Tongue (tissue), 2 donors: Measurements from ENCODE around the gene PACS2. TPM values are rescaled to one million over a fixed set of nuclear protein-coding genes. Genes with fewer than 3 reads are reported as not detected.
A peak's percentile ranks its signal among the peaks of the same experiment; 100 is the strongest.
"Not testable (repeated sequence)": the region's sequence is repeated elsewhere in the genome, so short reads cannot be mapped to it uniquely, and the experiment has no call there.

Experiments used
- DNase-seq: peaks from one replicate; pipeline ENCODE4 v3.0.0-alpha.2; 2015
- total RNA-seq: library from RNA; depleted of rRNA; stranded (reverse); fragments of >200 nt; gene quantifications from one replicate; pipeline ENCODE4 v1.2.3, GENCODE V29; 2014

The PACS2 gene
- 84.8 TPM for total RNA-seq

GRCh38 chr14:105314287-105315200 lies at the start of gene PACS2:
Gene PACS2 (plus strand): TSS chr14:105314748. CDS start chr14:105314919, 171 bp downstream.
- peak; percentile 94 for DNase-seq

- DNase-seq, result no peak
Measured at GRCh38 chr14:105267820-105268548, 46.6 kb upstream of the PACS2 start.

GRCh38 chr14:105268736-105269354 lies 45.7 kb upstream of the PACS2 start:
- no peak for DNase-seq

- no peak for DNase-seq
Measured at GRCh38 chr14:105269405-105269804, 45.1 kb upstream of the PACS2 start.

- DNase-seq, result no peak
Measured at GRCh38 chr14:105271224-105271890, 43.2 kb upstream of the PACS2 start.

GRCh38 chr14:105272623-105273022 lies 41.9 kb upstream of the PACS2 start:
- no peak for DNase-seq

GRCh38 chr14:105273062-105273461 lies 41.5 kb upstream of the PACS2 start:
- DNase-seq, result peak; percentile 40

GRCh38 chr14:105274637-105275036 lies 39.9 kb upstream of the PACS2 start:
- no peak for DNase-seq

- peak; percentile 31 for DNase-seq
Measured at GRCh38 chr14:105275267-105275946, 39.1 kb upstream of the PACS2 start.

GRCh38 chr14:105277448-105277847 lies 37.1 kb upstream of the PACS2 start:
- DNase-seq, result not testable (repeated sequence)

GRCh38 chr14:105279642-105280361 lies 34.7 kb upstream of the PACS2 start:
- DNase-seq, result no peak

- no peak for DNase-seq
Measured at GRCh38 chr14:105280525-105280924, 34.0 kb upstream of the PACS2 start.

- peak; percentile 82 for DNase-seq
Measured at GRCh38 chr14:105281371-105282097, 33.0 kb upstream of the PACS2 start.

- DNase-seq, result no peak
Measured at GRCh38 chr14:105282098-105282725, 32.3 kb upstream of the PACS2 start.

GRCh38 chr14:105283028-105283427 lies 31.5 kb upstream of the PACS2 start:
- no peak for DNase-seq

GRCh38 chr14:105283899-105284298 lies 30.6 kb upstream of the PACS2 start:
- no peak for DNase-seq

- no peak for DNase-seq
Measured at GRCh38 chr14:105285174-105285573, 29.4 kb upstream of the PACS2 start.

GRCh38 chr14:105286759-105287144 lies 27.8 kb upstream of the PACS2 start:
- no peak for DNase-seq

- DNase-seq, result no peak
Measured at GRCh38 chr14:105287249-105288102, 27.1 kb upstream of the PACS2 start.
